Subcutaneous abdominal adipose tissue (tissue), 5 donors: ENCODE measurements around the gene RB1.

Experiments used
- H3K27ac ChIP-seq: one replicate; pipeline ENCODE4 v1.7.0; 2013; ENCODE audit warnings: low read depth, mild to moderate bottlenecking, inconsistent platforms, low read length, moderate library complexity
- H3K27me3 ChIP-seq, 5 donors: one replicate each; pipeline ENCODE4 v1.7.0; 2013; ENCODE audit warnings: low read length in 5 of 5, inconsistent platforms in 1 of 5; ENCODE audit not compliant: control insufficient read depth in 5 of 5, insufficient read depth in 4 of 5
- H3K36me3 ChIP-seq, 5 donors: one replicate each; pipeline ENCODE4 v1.7.0; 2013; ENCODE audit warnings: low read length in 5 of 5; ENCODE audit not compliant: control insufficient read depth in 5 of 5, insufficient read depth in 5 of 5
- H3K4me1 ChIP-seq, 5 donors: one replicate each; pipeline ENCODE4 v1.7.0; 2013; ENCODE audit warnings: low read length in 5 of 5, mild to moderate bottlenecking in 3 of 5, moderate library complexity in 1 of 5; ENCODE audit not compliant: control insufficient read depth in 5 of 5, insufficient read depth in 5 of 5
- H3K4me3 ChIP-seq, 5 donors: one replicate each; pipeline ENCODE4 v1.7.0; 2013; ENCODE audit warnings: low read length in 5 of 5, low read depth in 1 of 5
- H3K9ac ChIP-seq, 5 donors: one replicate each; pipeline ENCODE4 v1.7.0; 2013; ENCODE audit warnings: low read length in 5 of 5, mild to moderate bottlenecking in 4 of 5, moderate library complexity in 3 of 5
- H3K9me3 ChIP-seq, 5 donors: one replicate each; pipeline ENCODE4 v1.7.0; 2013; ENCODE audit warnings: low read length in 5 of 5; ENCODE audit not compliant: control insufficient read depth in 5 of 5
- donor health status: healthy.
- donor health status: healthy.
- donor health status: healthy.
- donor health status: healthy.
- donor health status: healthy.

The RB1 gene

GRCh38 chr13:48431431-48431830, 127.9 kb downstream of the RB1 start:
- Histone ChIP-seq H3K27ac (peak overlapping the region; percentile 67), H3K36me3 (peaks cover 0 to 3% (median 0%) of the 10 kb centered on the region in 5 donors), H3K4me1 (peaks cover 0 to 42% (median 16%) of the 10 kb centered on the region in 5 donors)

GRCh38 chr13:48431987-48432615, 128.6 kb downstream of the RB1 start:
- peak overlapping the region in 2 of 5 donors; percentile 0 to 13 for H3K4me3 ChIP-seq
- peaks cover 0 to 46% (median 19%) of the 10 kb centered on the region in 5 donors for H3K4me1 ChIP-seq
- H3K9ac ChIP-seq, result peak overlapping the region in 3 of 5 donors; percentile 25 to 68 (median 39)
- no peaks in the 10 kb centered on the region for H3K9me3 ChIP-seq
- H3K27me3 ChIP-seq, result no peaks in the 10 kb centered on the region
- H3K36me3 ChIP-seq, result no peaks in the 10 kb centered on the region
- H3K27ac ChIP-seq, result peak overlapping the region; percentile 67

More at GRCh38 chr13:48431431-48431830, 127.9 kb downstream of the RB1 start:
- H3K4me3 ChIP-seq, result no peak overlapping the region
- H3K9ac ChIP-seq, result peak overlapping the region in 1 of 5 donors; percentile 39
- H3K9me3 ChIP-seq, result no peaks in the 10 kb centered on the region
- no peaks in the 10 kb centered on the region for H3K27me3 ChIP-seq

GRCh38 chr13:48434200-48434599, 130.6 kb downstream of the RB1 start:
- H3K9me3 ChIP-seq, result no peaks in the 10 kb centered on the region
- no peak overlapping the region for H3K4me3 ChIP-seq
- no peak overlapping the region for H3K9ac ChIP-seq
- no peaks in the 10 kb centered on the region for H3K27me3 ChIP-seq
- no peaks in the 10 kb centered on the region for H3K36me3 ChIP-seq
- no peak overlapping the region for H3K27ac ChIP-seq
- peaks cover 0 to 43% (median 26%) of the 10 kb centered on the region in 5 donors for H3K4me1 ChIP-seq

- Histone ChIP-seq H3K36me3 (no peaks in the 10 kb centered on the region), H3K4me1 (peaks cover 0 to 32% (median 23%) of the 10 kb centered on the region in 5 donors), H3K9me3 (no peaks in the 10 kb centered on the region), H3K9ac (peak overlapping the region in 4 of 5 donors; percentile 0 to 42 (median 36)), H3K27ac (peak overlapping the region; percentile 80), H3K4me3 (peak overlapping the region in 2 of 5 donors; percentile 3 to 29), H3K27me3 (no peaks in the 10 kb centered on the region)
Measured at GRCh38 chr13:48436661-48437288, 133.2 kb downstream of the RB1 start.

GRCh38 chr13:48437371-48437770, 133.8 kb downstream of the RB1 start:
- Histone ChIP-seq H3K4me3 (peak overlapping the region in 3 of 5 donors; percentile 3 to 29 (median 4)), H3K9me3 (no peaks in the 10 kb centered on the region), H3K4me1 (peaks cover 0 to 26% (median 18%) of the 10 kb centered on the region in 5 donors), H3K27me3 (no peaks in the 10 kb centered on the region), H3K27ac (peak overlapping the region; percentile 80), H3K36me3 (no peaks in the 10 kb centered on the region), H3K9ac (peak overlapping the region in 2 of 5 donors; percentile 39 to 42)

GRCh38 chr13:48443442-48444208, 140.1 kb downstream of the RB1 start:
- H3K36me3 ChIP-seq, result peaks cover 0 to 2% (median 0%) of the 10 kb centered on the region in 5 donors
- H3K4me3 ChIP-seq, result no peak overlapping the region
- no peaks in the 10 kb centered on the region for H3K27me3 ChIP-seq
- H3K4me1 ChIP-seq, result peaks cover 0 to 12% (median 6%) of the 10 kb centered on the region in 5 donors
- H3K9ac ChIP-seq, result no peak overlapping the region
- no peaks in the 10 kb centered on the region for H3K9me3 ChIP-seq
- no peak overlapping the region for H3K27ac ChIP-seq

GRCh38 chr13:48446464-48446863, 142.9 kb downstream of the RB1 start:
- Histone ChIP-seq H3K36me3 (peaks cover 0 to 2% (median 0%) of the 10 kb centered on the region in 5 donors), H3K27me3 (no peaks in the 10 kb centered on the region), H3K27ac (no peak overlapping the region), H3K9ac (no peak overlapping the region), H3K4me1 (peaks cover 0 to 16% (median 15%) of the 10 kb centered on the region in 5 donors), H3K4me3 (no peak overlapping the region), H3K9me3 (peaks cover 0 to 9% (median 0%) of the 10 kb centered on the region in 5 donors)

- peak overlapping the region in 3 of 5 donors; percentile 15 to 44 (median 41) for H3K4me3 ChIP-seq
- peak overlapping the region in 3 of 5 donors; percentile 9 to 30 (median 23) for H3K9ac ChIP-seq
- peak overlapping the region; percentile 46 for H3K27ac ChIP-seq
- peaks cover 0 to 9% (median 0%) of the 10 kb centered on the region in 5 donors for H3K36me3 ChIP-seq
- no peaks in the 10 kb centered on the region for H3K27me3 ChIP-seq
- peaks cover 0 to 16% (median 15%) of the 10 kb centered on the region in 5 donors for H3K4me1 ChIP-seq
- H3K9me3 ChIP-seq, result peaks cover 0 to 9% (median 0%) of the 10 kb centered on the region in 5 donors
Measured at GRCh38 chr13:48448285-48448958, 144.9 kb downstream of the RB1 start.

- Histone ChIP-seq H3K4me1 (peaks cover 0 to 16% (median 13%) of the 10 kb centered on the region in 5 donors), H3K36me3 (peaks cover 2 to 11% (median 5%) of the 10 kb centered on the region in 5 donors), H3K27me3 (no peaks in the 10 kb centered on the region), H3K27ac (peak overlapping the region; percentile 46), H3K4me3 (peak overlapping the region in 4 of 5 donors; percentile 15 to 44 (median 38)), H3K9me3 (peaks cover 0 to 9% (median 0%) of the 10 kb centered on the region in 5 donors), H3K9ac (peak overlapping the region in 2 of 5 donors; percentile 9 to 30)
Measured at GRCh38 chr13:48448959-48449614, 145.5 kb downstream of the RB1 start.
